Fibroblast of lung (primary cell): Measurements from ENCODE around the gene MCEMP1. TPM values are rescaled to one million over a fixed set of nuclear protein-coding genes. Genes with fewer than 3 reads are reported as not detected.

Experiments
- DNase-seq, 2 donors: peaks; one replicate each; pipeline versions ENCODE4 v3.0.0 to v3.0.0-alpha.2; 2010; ENCODE audit warnings: low read depth in 2 of 2
- H2AFZ ChIP-seq: 2 replicates; pipeline ENCODE4 v1.5.1; 2012; ENCODE audit warnings: low read length, control low read depth, inconsistent platforms
- H3K27ac ChIP-seq: 2 replicates; pipeline ENCODE4 v1.5.1; 2011; ENCODE audit warnings: low read length, control low read depth; ENCODE audit not compliant: insufficient read depth
- H3K27me3 ChIP-seq: 2 replicates; pipeline ENCODE4 v1.5.1; 2011; ENCODE audit warnings: mild to moderate bottlenecking, low read length; ENCODE audit not compliant: control insufficient read depth, insufficient read depth
- H3K36me3 ChIP-seq: 2 replicates; pipeline ENCODE4 v1.5.1; 2011; ENCODE audit warnings: low read length; ENCODE audit not compliant: control insufficient read depth, insufficient read depth
- H3K4me1 ChIP-seq: 2 replicates; pipeline ENCODE4 v1.5.1; 2011; ENCODE audit warnings: low read length; ENCODE audit not compliant: control insufficient read depth, insufficient read depth; ENCODE audit errors: extremely low read depth
- H3K4me2 ChIP-seq: 2 replicates; pipeline ENCODE4 v1.5.1; 2011; ENCODE audit warnings: low read length, control low read depth; ENCODE audit not compliant: insufficient read depth; ENCODE audit errors: extremely low read depth
- H3K4me3 ChIP-seq, 4 experiments: fragments of 200-600 bp in 1 of 4; sonication (generic) in 1 of 4; replicated peaks in 1 of 4; 2 replicates each; pipeline ENCODE4 v1.5.1; 2011 to 2016; ENCODE audit warnings: low read length in 4 of 4, low read depth in 3 of 4, mild to moderate bottlenecking in 3 of 4, control low read depth in 2 of 4, inconsistent platforms in 1 of 4, mixed read lengths in 1 of 4; ENCODE audit not compliant: insufficient read depth in 1 of 4; ENCODE audit errors: control extremely low read depth in 1 of 4
- H3K79me2 ChIP-seq: 2 replicates; pipeline ENCODE4 v1.5.1; 2012; ENCODE audit warnings: mild to moderate bottlenecking, low read length, inconsistent platforms; ENCODE audit not compliant: control insufficient read depth, insufficient read depth
- H3K9ac ChIP-seq: 2 replicates; pipeline ENCODE4 v1.5.1; 2011; ENCODE audit warnings: mild to moderate bottlenecking, low read length, control low read depth; ENCODE audit not compliant: insufficient read depth
- H3K9me3 ChIP-seq: 2 replicates; pipeline ENCODE4 v1.5.1; 2012; ENCODE audit warnings: low read depth, low read length; ENCODE audit not compliant: control insufficient read depth, insufficient read depth
- H4K20me1 ChIP-seq: 2 replicates; pipeline ENCODE4 v1.5.1; 2011; ENCODE audit warnings: low read length; ENCODE audit not compliant: control insufficient read depth, insufficient read depth; ENCODE audit errors: extremely low read depth
- EZH2 ChIP-seq: IDR thresholded peaks from 2 replicates; pipeline ENCODE4 v1.5.1; 2012; ENCODE audit warnings: low read length, control low read depth, mild to moderate bottlenecking; ENCODE audit errors: missing control alignments
- polyA plus RNA-seq, 2 donors: library from polyadenylated mRNA; depleted of rRNA in 1 of 2; stranded (reverse) in 1 of 2; unstranded in 1 of 2; fragments of >200 nt; gene quantifications; 2 replicates each; pipeline ENCODE4 v1.2.1, GENCODE V29; 2011 to 2012; ENCODE audit warnings: missing spikeins in 1 of 2
- total RNA-seq: library from RNA; depleted of rRNA; stranded (reverse); fragments of >200 nt; gene quantifications from 2 replicates; pipeline ENCODE4 v1.2.1, GENCODE V29; 2014
- TF ChIP-seq, protein P1 (sequence below), 2 donors: IDR thresholded peaks in 1 of 2; conservative IDR thresholded peaks in 1 of 2; 1 replicate in 1 of 2; 2 replicates in 1 of 2; pipeline ENCODE4 v1.5.1; 2011 to 2012; ENCODE audit warnings: low read length in 2 of 2, control low read depth in 1 of 2, inconsistent platforms in 1 of 2, low read depth in 1 of 2, mild to moderate bottlenecking in 1 of 2

The MCEMP1 gene
- total and polyA plus RNA-seq, 2 donors (not counting 1 experiment from before 2014, with no cell fraction given), result not detected

DNA sequence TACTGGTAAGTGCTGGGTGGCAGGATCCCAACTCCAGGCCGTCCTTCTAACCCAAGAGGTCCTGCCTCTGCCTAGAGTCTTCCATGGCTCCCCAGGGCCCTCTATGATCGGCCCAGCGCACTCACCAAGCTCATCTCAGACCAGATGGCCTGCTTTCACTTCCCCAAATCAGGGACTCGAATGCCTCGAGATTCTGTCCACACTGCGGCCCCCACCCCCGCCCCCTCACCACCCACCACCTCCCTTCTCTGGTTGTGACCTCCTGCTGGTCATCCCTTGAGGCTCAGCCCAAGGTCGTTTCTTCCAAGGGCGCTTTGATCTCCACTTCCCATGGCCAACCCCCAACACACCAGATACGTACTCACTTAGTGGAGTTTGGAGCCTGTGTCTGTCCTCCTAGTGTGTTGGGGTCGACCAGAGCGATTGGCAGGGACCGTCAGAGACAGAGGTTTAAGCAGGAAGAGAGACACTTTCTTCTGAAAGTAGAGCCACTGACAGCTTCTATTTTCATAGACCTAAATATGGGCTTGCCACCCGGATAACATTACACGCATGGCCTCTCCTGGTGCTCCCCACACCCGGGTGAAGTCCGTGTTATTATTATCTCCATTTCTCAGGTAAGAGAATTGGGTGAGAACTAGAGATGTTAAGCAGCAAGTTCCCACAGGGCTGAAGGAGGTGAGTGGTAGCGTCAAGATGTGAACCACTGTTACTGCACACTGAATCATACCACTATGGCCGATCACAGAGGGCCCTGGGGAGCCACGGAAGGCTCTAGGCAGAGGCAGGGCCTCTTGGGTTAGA lies 25.0 kb downstream of the MCEMP1 start, which contains the start of gene FCER2:
TSS of gene FCER2 (minus strand) at position 478 of the 804 bp plus-strand sequence. CDS start 2,371 bp downstream, outside the sequence.
- Histone ChIP-seq H3K4me2 (no peak within 1 kb of the TSS), H2AFZ (no peak within 1 kb of the TSS), H4K20me1 (no peaks in the 10 kb centered on the region), H3K27me3 (no peaks in the 10 kb centered on the region), H3K4me1 (no peaks in the 10 kb centered on the region), H3K9ac (no peak within 1 kb of the TSS), H3K36me3 (no peaks in the 10 kb centered on the region), H3K27ac (no peak within 1 kb of the TSS), H3K79me2 (no peaks in the 10 kb centered on the region), H3K4me3 (no peak within 1 kb of the TSS), H3K9me3 (no peaks in the 10 kb centered on the region)
- no peak for DNase-seq
- TF ChIP-seq EZH2, result no peak
- TF ChIP-seq, protein P1, sequence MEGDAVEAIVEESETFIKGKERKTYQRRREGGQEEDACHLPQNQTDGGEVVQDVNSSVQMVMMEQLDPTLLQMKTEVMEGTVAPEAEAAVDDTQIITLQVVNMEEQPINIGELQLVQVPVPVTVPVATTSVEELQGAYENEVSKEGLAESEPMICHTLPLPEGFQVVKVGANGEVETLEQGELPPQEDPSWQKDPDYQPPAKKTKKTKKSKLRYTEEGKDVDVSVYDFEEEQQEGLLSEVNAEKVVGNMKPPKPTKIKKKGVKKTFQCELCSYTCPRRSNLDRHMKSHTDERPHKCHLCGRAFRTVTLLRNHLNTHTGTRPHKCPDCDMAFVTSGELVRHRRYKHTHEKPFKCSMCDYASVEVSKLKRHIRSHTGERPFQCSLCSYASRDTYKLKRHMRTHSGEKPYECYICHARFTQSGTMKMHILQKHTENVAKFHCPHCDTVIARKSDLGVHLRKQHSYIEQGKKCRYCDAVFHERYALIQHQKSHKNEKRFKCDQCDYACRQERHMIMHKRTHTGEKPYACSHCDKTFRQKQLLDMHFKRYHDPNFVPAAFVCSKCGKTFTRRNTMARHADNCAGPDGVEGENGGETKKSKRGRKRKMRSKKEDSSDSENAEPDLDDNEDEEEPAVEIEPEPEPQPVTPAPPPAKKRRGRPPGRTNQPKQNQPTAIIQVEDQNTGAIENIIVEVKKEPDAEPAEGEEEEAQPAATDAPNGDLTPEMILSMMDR (conservative IDR thresholded peaks at IDR 0.05 in 1 of 2, IDR thresholded peaks at IDR 0.05 in 1 of 2; ENCODE audit: low read depth in 1 of 2, low read length in 2 of 2), result no peak

DNA sequence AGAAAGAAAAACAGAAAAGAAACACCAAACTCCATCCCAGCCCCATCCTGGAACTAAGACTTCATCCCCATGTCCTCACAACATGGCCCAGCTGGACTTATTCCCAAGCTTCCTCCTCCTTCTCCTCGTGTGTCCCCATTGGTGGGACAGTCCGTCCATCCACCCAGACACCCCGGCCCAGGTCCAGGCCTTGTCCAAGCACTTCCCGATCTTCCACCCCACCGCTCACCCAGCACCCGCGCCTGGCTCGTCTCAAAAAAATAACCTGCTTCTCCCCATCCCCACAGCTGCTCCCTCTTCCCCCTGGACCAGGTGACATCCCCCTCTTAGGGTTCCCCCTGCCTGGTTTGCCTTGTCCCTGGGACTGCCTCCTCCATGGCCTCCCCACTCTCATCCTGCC lies 26.4 kb downstream of the MCEMP1 start:
- Histone ChIP-seq H3K9ac (no peak overlapping the region), H3K36me3 (no peaks in the 10 kb centered on the region), H3K27me3 (no peaks in the 10 kb centered on the region), H3K9me3 (no peaks in the 10 kb centered on the region), H3K4me1 (no peaks in the 10 kb centered on the region), H3K4me2 (no peak overlapping the region), H4K20me1 (no peaks in the 10 kb centered on the region), H3K4me3 (no peak overlapping the region), H3K27ac (no peak overlapping the region), H2AFZ (no peak overlapping the region), H3K79me2 (no peaks in the 10 kb centered on the region)
- DNase-seq, result no peak
- TF ChIP-seq, protein P1 (conservative IDR thresholded peaks at IDR 0.05 in 1 of 2, IDR thresholded peaks at IDR 0.05 in 1 of 2; ENCODE audit: low read depth in 1 of 2, low read length in 2 of 2), result no peak
- no peak for TF ChIP-seq EZH2

DNA sequence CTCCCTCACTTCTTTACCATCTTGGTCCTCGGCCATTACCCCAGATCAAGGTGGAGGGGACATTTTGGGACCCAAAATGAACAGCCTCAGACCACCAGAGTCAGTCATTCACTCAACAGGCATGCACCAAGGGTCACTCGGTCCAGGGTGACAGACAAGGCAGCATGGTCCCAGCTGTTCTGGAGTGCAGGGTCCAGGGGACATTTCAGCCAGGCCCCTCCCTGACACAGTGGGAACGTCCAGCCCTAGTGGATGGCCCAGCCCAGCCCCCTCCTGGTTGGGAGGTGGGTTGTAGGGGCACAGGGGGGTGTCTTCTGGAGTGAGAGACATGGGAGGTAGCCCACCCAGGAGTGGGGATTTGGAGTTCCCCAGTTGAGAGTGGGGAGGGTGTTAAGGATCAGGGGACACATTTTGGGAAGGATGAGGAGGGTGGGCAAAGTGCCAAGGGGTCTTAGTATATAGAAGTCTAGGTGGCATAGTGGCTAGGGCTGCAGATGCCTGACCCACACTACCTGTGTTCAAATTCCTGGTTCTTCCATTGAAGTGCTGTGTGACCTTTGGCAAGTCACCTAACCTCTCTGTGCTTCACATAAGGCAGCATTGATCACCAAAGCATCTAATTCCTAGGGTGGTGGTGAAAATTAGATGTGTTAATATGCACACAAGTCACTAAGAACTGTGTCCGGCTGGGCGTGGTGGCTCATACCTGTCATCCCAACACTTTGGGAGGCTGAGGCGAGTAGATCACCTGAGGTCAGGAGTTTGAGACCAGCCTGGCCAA lies 27.6 kb downstream of the MCEMP1 start:
- no peak for TF ChIP-seq EZH2
- TF ChIP-seq, protein P1 (conservative IDR thresholded peaks at IDR 0.05 in 1 of 2, IDR thresholded peaks at IDR 0.05 in 1 of 2; ENCODE audit: low read depth in 1 of 2, low read length in 2 of 2), result no peak
- no peaks in the 10 kb centered on the region for H3K9me3 ChIP-seq
- H4K20me1 ChIP-seq, result no peaks in the 10 kb centered on the region
- no peak overlapping the region for H3K4me2 ChIP-seq
- H3K36me3 ChIP-seq, result no peaks in the 10 kb centered on the region
- no peaks in the 10 kb centered on the region for H3K27me3 ChIP-seq
- no peak overlapping the region for H3K27ac ChIP-seq
- H3K9ac ChIP-seq, result no peak overlapping the region
- H2AFZ ChIP-seq, result no peak overlapping the region
- H3K4me3 ChIP-seq, result no peak overlapping the region
- no peaks in the 10 kb centered on the region for H3K79me2 ChIP-seq
- no peak for DNase-seq
- no peaks in the 10 kb centered on the region for H3K4me1 ChIP-seq
